A549 (cell line): ENCODE data around the gene CDC45. TPM values are rescaled to one million over a fixed set of nuclear protein-coding genes. Genes with fewer than 3 reads are reported as not detected.

ENCODE experiments used
- ATAC-seq, 2 experiments: fragments of 200-7000 bp in 1 of 2; fragments of >200 bp in 1 of 2; cut with Nextera tagmentation in 1 of 2; cut with Tn5 transposase in 1 of 2; 3 replicates each; pipeline versions ENCODE4 v1.8.0 to v1.9.1; 2018 to 2020; ENCODE audit warnings: mild to moderate bottlenecking in 1 of 2, moderate library complexity in 1 of 2
- CTCF ChIA-PET: fragments of 300-600 bp; sonication (Branson Sonifier 250); formaldehyde crosslinking; extraction: SDS; loops from one replicate; lab custom pipeline; 2021; ENCODE audit warnings: antibody characterized with exemption, inconsistent platforms; lab: Yijun Ruan, JAX
- POLR2A ChIA-PET: fragments of 350-600 bp; formaldehyde crosslinking; extraction: SDS; loops from one replicate; lab custom pipeline; 2021; ENCODE audit warnings: antibody characterized with exemption, inconsistent platforms; lab: Yijun Ruan, JAX
- DNase-seq, 2 experiments: peaks; one replicate each; pipeline versions ENCODE4 v3.0.0 to v3.0.0-alpha.2; 2011 to 2016; ENCODE audit warnings: low read depth in 1 of 2, low spot score in 1 of 2
- FAIRE-seq: peaks from 2 replicates; lab custom pipeline; 2011; peaks lifted over from hg19 to GRCh38; lab: Jason Lieb, UNC
- H3K27ac ChIP-seq, 2 experiments: fragments of >200 bp; sonication (Bioruptor Twin); formaldehyde crosslinking; 3 replicates each; pipeline ENCODE4 v1.5.1; 2016 to 2017
- H3K4me1 ChIP-seq: fragments of >200 bp; sonication (Bioruptor Twin); formaldehyde crosslinking; 3 replicates; pipeline ENCODE4 v1.6.1; 2016
- H3K4me2 ChIP-seq: fragments of >200 bp; sonication (Bioruptor Twin); formaldehyde crosslinking; 3 replicates; pipeline ENCODE4 v1.6.1; 2016
- H3K4me3 ChIP-seq: fragments of >200 bp; sonication (Bioruptor Twin); formaldehyde crosslinking; 3 replicates; pipeline ENCODE4 v1.5.1; 2016
- H3K9me3 ChIP-seq: fragments of >200 bp; sonication (Bioruptor Twin); formaldehyde crosslinking; 3 replicates; pipeline ENCODE4 v1.6.1; 2016
- BHLHE40 ChIP-seq: IDR thresholded peaks from 2 replicates; pipeline ENCODE4 v1.6.1; 2012; ENCODE audit warnings: low read depth, low read length, inconsistent platforms
- CBX8 ChIP-seq: fragments of 200-600 bp; sonication (generic); IDR thresholded peaks from 2 replicates; pipeline ENCODE4 v1.6.1; 2016
- CHD2 ChIP-seq: fragments of 150-350 bp; IDR thresholded peaks from 2 replicates; pipeline ENCODE4 v1.6.1; 2014; ENCODE audit warnings: low read length; ENCODE audit not compliant: partially characterized antibody
- CHD4 ChIP-seq: fragments of 200-600 bp; sonication (generic); IDR thresholded peaks from 2 replicates; pipeline ENCODE4 v1.6.1; 2016; ENCODE audit warnings: antibody characterized with exemption, mild to moderate bottlenecking, borderline replicate concordance
- EP300 ChIP-seq, 2 experiments: fragments of >200 bp; sonication (Bioruptor Twin); formaldehyde crosslinking; IDR thresholded peaks; 2 replicates in 1 of 2; 3 replicates in 1 of 2; pipeline ENCODE4 v1.6.1; 2016 to 2017
- ESRRA ChIP-seq: fragments of 150-350 bp; IDR thresholded peaks from 2 replicates; pipeline ENCODE4 v1.6.1; 2014; ENCODE audit warnings: mild to moderate bottlenecking, low read length, borderline replicate concordance
- FOSL2 ChIP-seq, 2 experiments: fragments of 450-650 bp in 1 of 2; fragments of >200 bp in 1 of 2; sonication (Bioruptor Twin) in 1 of 2; formaldehyde crosslinking; IDR thresholded peaks; 2 replicates each; pipeline versions ENCODE4 v1.5.0 to v1.6.1; 2016 to 2020; ENCODE audit warnings: mild to moderate bottlenecking in 1 of 2, moderate library complexity in 1 of 2
- HEYL ChIP-seq: fragments of 250-450 bp; sonication (Bioruptor Pico); IDR thresholded peaks from 2 replicates; pipeline ENCODE4 v1.8.0; 2021; ENCODE audit warnings: mild to moderate bottlenecking, moderate library complexity
- HMGXB4 ChIP-seq: fragments of 250-450 bp; sonication (Bioruptor Pico); IDR thresholded peaks from 2 replicates; pipeline ENCODE4 v1.5.0; 2021; ENCODE audit warnings: mild to moderate bottlenecking, moderate library complexity, borderline replicate concordance
- JUN ChIP-seq, 2 experiments: fragments of >200 bp; sonication (Bioruptor Twin); formaldehyde crosslinking; IDR thresholded peaks; 2 replicates in 1 of 2; 3 replicates in 1 of 2; pipeline ENCODE4 v1.6.1; 2016 to 2017
- NFE2L2 ChIP-seq: fragments of 150-350 bp; conservative IDR thresholded peaks from 2 replicates; pipeline ENCODE4 v1.6.1; 2014; ENCODE audit warnings: low read length
- NR3C1 ChIP-seq: fragments of >200 bp; sonication (Bioruptor Twin); formaldehyde crosslinking; IDR thresholded peaks from 3 replicates; pipeline ENCODE4 v1.6.1; 2017
- RCOR1 ChIP-seq: fragments of 150-350 bp; IDR thresholded peaks from 2 replicates; pipeline ENCODE4 v1.6.1; 2014; ENCODE audit warnings: antibody characterized with exemption, low read length, low read depth
- REST ChIP-seq: fragments of 200-600 bp; sonication (generic); IDR thresholded peaks from 2 replicates; pipeline ENCODE4 v1.6.1; 2016; ENCODE audit warnings: antibody characterized with exemption, mild to moderate bottlenecking, moderate library complexity
- SMC3 ChIP-seq: fragments of >200 bp; sonication (Bioruptor Twin); formaldehyde crosslinking; IDR thresholded peaks from 3 replicates; pipeline ENCODE4 v1.6.1; 2018; ENCODE audit warnings: inconsistent platforms
- USF2 ChIP-seq: fragments of 450-650 bp; IDR thresholded peaks from 2 replicates; pipeline ENCODE4 v1.6.1; 2014; ENCODE audit warnings: antibody characterized with exemption
- ZFP36 ChIP-seq: fragments of 450-650 bp; IDR thresholded peaks from 2 replicates; pipeline ENCODE4 v1.6.1; 2014; ENCODE audit warnings: borderline replicate concordance; ENCODE audit not compliant: partially characterized antibody
- ZNF302 ChIP-seq: fragments of 250-450 bp; sonication (Bioruptor Pico); IDR thresholded peaks from 2 replicates; pipeline ENCODE4 v1.9.0; 2021; ENCODE audit warnings: inconsistent platforms, mild to moderate bottlenecking, moderate library complexity
- ZSCAN20 ChIP-seq: fragments of 250-450 bp; sonication (Bioruptor Pico); IDR thresholded peaks from 2 replicates; pipeline ENCODE4 v1.8.0; 2022; ENCODE audit warnings: mild to moderate bottlenecking, moderate library complexity
- WGBS: methylation state at CpG from one replicate; pipeline ENCODE4 v1.1.6; 2017; ENCODE audit errors: missing lambda C conversion rate; 5-methylcytosine and 5-hydroxymethylcytosine counted together
- polyA plus RNA-seq, 4 experiments: library from polyadenylated mRNA; depleted of rRNA in 3 of 4; stranded (reverse); fragments of >200 nt; fragmentation: RNase III in 1 of 4; extraction: RNeasy Plus Mini Kit Qiagen cat#74134 plus additional on column Dnase treatment in 1 of 4; gene quantifications; 2 replicates in 3 of 4; 3 replicates in 1 of 4; pipeline ENCODE4 v1.2.3, GENCODE V29; 2011 to 2017
- TF ChIP-seq, protein P1 (sequence below): IDR thresholded peaks from 2 replicates; pipeline ENCODE4 v1.6.1; 2012

Gene CDC45
- polyA plus RNA-seq, 2 of the 4 experiments (the other 2 are of a cell fraction): 47.2 to 51.6 TPM

DNA sequence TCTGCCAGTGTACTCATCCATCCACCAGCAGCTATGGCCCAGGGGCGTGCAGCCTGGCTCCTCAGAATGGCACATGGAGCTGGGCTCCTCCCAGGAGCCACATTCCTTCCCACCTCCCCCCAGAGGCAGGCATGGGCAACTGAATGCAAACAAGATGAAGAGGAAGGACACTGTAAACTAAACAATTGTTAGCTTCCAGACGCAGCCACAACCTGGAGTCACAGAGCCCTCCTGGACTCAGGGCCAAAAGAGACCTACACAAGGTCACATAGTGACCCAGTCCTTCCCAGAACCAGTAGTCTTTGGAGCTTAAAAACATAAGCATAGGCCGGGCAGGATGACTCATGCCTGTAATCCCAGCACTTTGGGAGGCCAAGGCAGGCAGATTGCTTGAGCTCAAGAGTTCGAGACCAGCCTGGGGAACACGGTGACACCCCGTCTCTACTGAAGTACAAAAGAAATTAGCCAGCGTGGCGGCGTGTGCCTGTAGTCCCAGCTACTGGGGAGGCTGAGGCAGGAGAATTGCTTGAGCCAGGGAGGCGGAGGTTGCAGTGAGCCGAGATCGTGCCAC, 75.2 kb downstream of the CDC45 start:
- peak overlapping the region; percentile 28; the same call in 1 of the 3 replicates for H3K4me2 ChIP-seq
- WGBS: 60% methylated on average over 8 of the region's 12 CpGs
- H3K9me3 ChIP-seq: no peaks in the 10 kb centered on the region; the same call in 2 of the 3 replicates
- DNase-seq: peak; percentile 40 to 59
- TF ChIP-seq, protein P1, sequence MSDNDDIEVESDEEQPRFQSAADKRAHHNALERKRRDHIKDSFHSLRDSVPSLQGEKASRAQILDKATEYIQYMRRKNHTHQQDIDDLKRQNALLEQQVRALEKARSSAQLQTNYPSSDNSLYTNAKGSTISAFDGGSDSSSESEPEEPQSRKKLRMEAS: peak; percentile 54
- no peak for TF ChIP-seq FOSL2 (IDR thresholded peaks at IDR 0.05)
- peak; percentile 52; the same call in 1 of the 2 replicates for TF ChIP-seq FOSL2 (CRISPR knock-in tag; IDR thresholded peaks at IDR 0.05)
- TF ChIP-seq CHD4: no peak
- TF ChIP-seq BHLHE40: no peak
- no peak for TF ChIP-seq SMC3
- no peak for TF ChIP-seq REST
- TF ChIP-seq ZNF302 (CRISPR knock-in tag): no peak
- no peak for TF ChIP-seq USF2
- no peak for TF ChIP-seq ZFP36
- POLR2A ChIA-PET: no interaction called here
- H3K4me1 ChIP-seq: peaks cover 9% of the 10 kb centered on the region
- FAIRE-seq: no peak
- peak; percentile 74 to 98 for ATAC-seq
- CTCF ChIA-PET: interaction anchor here (0.7 to 1.3 kb wide), 2 partner anchors 59 to 176 kb away, joined by 3 read pairs; no protein-coding TSS in a partner anchor
- peak overlapping the region in 1 of 2 experiments; percentile 53; a peak in 2 of 6 replicates for H3K27ac ChIP-seq
- H3K4me3 ChIP-seq: no peak overlapping the region

- FAIRE-seq (no peak), DNase-seq (no peak), ATAC-seq (no peak)
- Histone ChIP-seq H3K4me1 (peaks cover 9% of the 10 kb centered on the region), H3K9me3 (no peaks in the 10 kb centered on the region; the same call in 2 of the 3 replicates), H3K4me3 (no peak overlapping the region), H3K4me2 (no peak overlapping the region), H3K27ac (peak overlapping the region in 1 of 2 experiments; percentile 53; a peak in 1 of 6 replicates)
- TF ChIP-seq REST (no peak), EP300 (IDR thresholded peaks at IDR 0.05) (no peak), JUN (IDR thresholded peaks at IDR 0.05) (no peak), NFE2L2 (no peak), ESRRA (no peak), FOSL2 (IDR thresholded peaks at IDR 0.05) (no peak), FOSL2 (CRISPR knock-in tag; IDR thresholded peaks at IDR 0.05) (no peak), HEYL (CRISPR knock-in tag) (no peak), HMGXB4 (no peak), NR3C1 (no peak), BHLHE40 (no peak), CBX8 (no peak), RCOR1 (no peak), ZNF302 (CRISPR knock-in tag) (no peak), ZSCAN20 (CRISPR knock-in tag) (no peak), CHD2 (no peak)
- TF ChIP-seq, protein P1: no peak
- ChIA-PET CTCF (no interaction called here), POLR2A (no interaction called here)
- WGBS: 69% methylated on average over 5 of the region's 6 CpGs
Measured at GRCh38 chr22:19555651-19556050, 75.9 kb downstream of the CDC45 start.
